DOHH2 (cell line): ENCODE results near the gene NDC1.
"Not testable (repeated sequence)": the region's sequence is repeated elsewhere in the genome, so short reads cannot be mapped to it uniquely, and the experiment has no call there.

Experiments used
- H3F3A ChIP-seq: fragments of 200-600 bp; sonication (generic), shearing (Covaris generic); 2 replicates; pipeline ENCODE4 v1.6.0; 2016; ENCODE audit warnings: antibody characterized with exemption, mild to moderate bottlenecking; ENCODE audit not compliant: control insufficient read depth, insufficient read depth
- H3K27ac ChIP-seq: fragments of 200-600 bp; sonication (generic); 2 replicates; pipeline ENCODE4 v1.5.1; 2014; ENCODE audit warnings: low read depth, mild to moderate bottlenecking, low read length, moderate library complexity
- H3K27me3 ChIP-seq: fragments of 200-600 bp; sonication (generic); 2 replicates; pipeline ENCODE4 v1.6.1; 2014; ENCODE audit warnings: mild to moderate bottlenecking, low read length, mixed read lengths; ENCODE audit not compliant: control insufficient read depth
- H3K36me3 ChIP-seq: fragments of 200-600 bp; sonication (generic); 2 replicates; pipeline ENCODE4 v1.6.1; 2014; ENCODE audit warnings: mild to moderate bottlenecking, low read length, moderate library complexity, mixed read lengths; ENCODE audit not compliant: control insufficient read depth
- H3K4me1 ChIP-seq: fragments of 200-600 bp; sonication (generic); 2 replicates; pipeline ENCODE4 v1.6.1; 2014; ENCODE audit warnings: mild to moderate bottlenecking, low read length, mixed read lengths; ENCODE audit not compliant: control insufficient read depth
- H3K4me2 ChIP-seq: fragments of 200-600 bp; sonication (generic); 2 replicates; pipeline ENCODE4 v1.6.0; 2014; ENCODE audit warnings: mild to moderate bottlenecking, low read length, moderate library complexity
- H3K4me3 ChIP-seq: fragments of 200-600 bp; sonication (generic); 2 replicates; pipeline ENCODE4 v1.5.1; 2014; ENCODE audit warnings: mild to moderate bottlenecking, low read length, mixed read lengths
- H3K79me2 ChIP-seq: fragments of 200-600 bp; sonication (generic); 2 replicates; pipeline ENCODE4 v1.6.1; 2014; ENCODE audit warnings: mild to moderate bottlenecking, low read length, mixed read lengths; ENCODE audit not compliant: control insufficient read depth
- H3K9me2 ChIP-seq: fragments of 200-600 bp; sonication (generic); replicated peaks from 2 replicates; pipeline ENCODE4 v1.6.1; 2014; ENCODE audit warnings: mild to moderate bottlenecking, low read length, mixed read lengths; ENCODE audit not compliant: control insufficient read depth
- H3K9me3 ChIP-seq: fragments of 200-600 bp; sonication (generic); 2 replicates; pipeline ENCODE4 v1.6.1; 2014; ENCODE audit warnings: antibody characterized with exemption, low read length, mixed read lengths; ENCODE audit not compliant: control insufficient read depth, insufficient read depth
- H4K20me1 ChIP-seq: fragments of 200-600 bp; sonication (generic); 2 replicates; pipeline ENCODE4 v1.6.0; 2014; ENCODE audit warnings: low read depth, mild to moderate bottlenecking, antibody characterized with exemption, low read length, moderate library complexity; ENCODE audit not compliant: control insufficient read depth, insufficient read depth
- CTCF ChIP-seq: fragments of 200-600 bp; sonication (generic); IDR thresholded peaks from one replicate; pipeline ENCODE4 v1.5.1; 2014; ENCODE audit warnings: antibody characterized with exemption, mild to moderate bottlenecking, low read depth, low read length; ENCODE audit not compliant: poor library complexity, severe bottlenecking
- EZH2phosphoT487 ChIP-seq: fragments of 200-600 bp; sonication (generic); IDR thresholded peaks from 2 replicates; pipeline ENCODE4 v1.6.1; 2017; ENCODE audit warnings: borderline replicate concordance, mild to moderate bottlenecking, antibody characterized with exemption, low read length, moderate library complexity, mixed read lengths

The NDC1 gene

GRCh38 chr1:53763461-53763860, 74.6 kb downstream of the NDC1 start:
- peaks cover 31% of the 10 kb centered on the region for H3F3A ChIP-seq

GRCh38 chr1:53760497-53760896, 77.6 kb downstream of the NDC1 start:
- Histone ChIP-seq H3F3A (peaks cover 20% of the 10 kb centered on the region), H4K20me1 (peaks cover 10% of the 10 kb centered on the region; the same call in 1 of the 2 replicates)
- not testable (repeated sequence) for H3K9me2 ChIP-seq, H3K79me2 ChIP-seq, H3K36me3 ChIP-seq, H3K4me1 ChIP-seq, H3K4me3 ChIP-seq, H3K4me2 ChIP-seq, H3K9me3 ChIP-seq, H3K27me3 ChIP-seq, H3K27ac ChIP-seq

More at GRCh38 chr1:53763461-53763860, 74.6 kb downstream of the NDC1 start:
- Histone ChIP-seq H3K9me3 (no peaks in the 10 kb centered on the region), H4K20me1 (peaks cover 10% of the 10 kb centered on the region; the same call in 1 of the 2 replicates), H3K36me3 (peaks cover 34% of the 10 kb centered on the region), H3K79me2 (no peaks in the 10 kb centered on the region), H3K27me3 (no peaks in the 10 kb centered on the region), H3K4me1 (peaks cover 2% of the 10 kb centered on the region; the same call in 1 of the 2 replicates), H3K27ac (no peak overlapping the region), H3K4me2 (no peak overlapping the region), H3K4me3 (no peak overlapping the region), H3K9me2 (no peaks in the 10 kb centered on the region)
- TF ChIP-seq CTCF (peak; percentile 9), EZH2phosphoT487 (no peak)

- TF ChIP-seq EZH2phosphoT487 (no peak), CTCF (no peak)
- H3K9me2 ChIP-seq: no peaks in the 10 kb centered on the region
- no peak overlapping the region for H3K4me2 ChIP-seq
- H3K27ac ChIP-seq: no peak overlapping the region
- H3K27me3 ChIP-seq: no peaks in the 10 kb centered on the region
- no peaks in the 10 kb centered on the region for H3K4me1 ChIP-seq
- no peaks in the 10 kb centered on the region for H3K36me3 ChIP-seq
- H3K79me2 ChIP-seq: no peaks in the 10 kb centered on the region
- H3F3A ChIP-seq: no peaks in the 10 kb centered on the region
- no peaks in the 10 kb centered on the region for H3K9me3 ChIP-seq
- no peaks in the 10 kb centered on the region; the same call in 1 of the 2 replicates for H4K20me1 ChIP-seq
- no peak overlapping the region for H3K4me3 ChIP-seq
Measured at GRCh38 chr1:53755874-53756273, 82.2 kb downstream of the NDC1 start.

- no peaks in the 10 kb centered on the region for H3K79me2 ChIP-seq
- H3K9me2 ChIP-seq: no peaks in the 10 kb centered on the region
- H3F3A ChIP-seq: no peaks in the 10 kb centered on the region
- H4K20me1 ChIP-seq: no peaks in the 10 kb centered on the region; the same call in 1 of the 2 replicates
- H3K27ac ChIP-seq: no peak overlapping the region
- no peaks in the 10 kb centered on the region for H3K4me1 ChIP-seq
- no peaks in the 10 kb centered on the region for H3K9me3 ChIP-seq
- peaks cover 3% of the 10 kb centered on the region; the same call in 1 of the 2 replicates for H3K27me3 ChIP-seq
- TF ChIP-seq CTCF (peak; percentile 76), EZH2phosphoT487 (no peak)
- no peaks in the 10 kb centered on the region for H3K36me3 ChIP-seq
- no peak overlapping the region for H3K4me2 ChIP-seq
- no peak overlapping the region for H3K4me3 ChIP-seq
Measured at GRCh38 chr1:53754484-53755312, 83.4 kb downstream of the NDC1 start.
